Neural progenitor cell (in vitro differentiated cells): ENCODE data around the gene ALKBH7. TPM values are rescaled to one million over a fixed set of nuclear protein-coding genes. Genes with fewer than 3 reads are reported as not detected.

Experiments
- DNase-seq: peaks from one replicate; pipeline ENCODE4 v3.0.0-alpha.2; 2016; ENCODE audit warnings: low spot score
- H2AFZ ChIP-seq: fragments of 200-600 bp; sonication (generic); replicated peaks from 2 replicates; pipeline ENCODE4 v1.6.1; 2016; ENCODE audit warnings: antibody characterized with exemption
- H3F3A ChIP-seq: fragments of 200-600 bp; sonication (generic); 2 replicates; pipeline ENCODE4 v1.6.1; 2016; ENCODE audit warnings: antibody characterized with exemption, low read depth
- H3K27ac ChIP-seq: fragments of 200-600 bp; sonication (generic); 2 replicates; pipeline ENCODE4 v1.5.1; 2016; ENCODE audit warnings: mild to moderate bottlenecking
- H3K27me3 ChIP-seq: fragments of 200-600 bp; sonication (generic); 2 replicates; pipeline ENCODE4 v1.6.1; 2016; ENCODE audit warnings: mild to moderate bottlenecking, moderate library complexity
- H3K36me3 ChIP-seq: fragments of 200-600 bp; sonication (generic); 2 replicates; pipeline ENCODE4 v1.5.1; 2016
- H3K4me1 ChIP-seq: fragments of 200-600 bp; sonication (generic); 2 replicates; pipeline ENCODE4 v1.6.1; 2016; ENCODE audit warnings: mixed run types
- H3K4me2 ChIP-seq: fragments of 200-600 bp; sonication (generic); 2 replicates; pipeline ENCODE4 v1.6.1; 2016
- H3K4me3 ChIP-seq: fragments of 200-600 bp; sonication (generic); 2 replicates; pipeline ENCODE4 v1.5.1; 2016
- H3K79me2 ChIP-seq: fragments of 200-600 bp; sonication (generic); 2 replicates; pipeline ENCODE4 v1.6.1; 2016; ENCODE audit warnings: low read depth
- H3K9ac ChIP-seq: fragments of 200-600 bp; sonication (generic); 2 replicates; pipeline ENCODE4 v1.6.1; 2016
- H3K9me3 ChIP-seq: fragments of 200-600 bp; sonication (generic); 2 replicates; pipeline ENCODE4 v1.5.1; 2016; ENCODE audit warnings: low read depth
- H4K20me1 ChIP-seq: fragments of 200-600 bp; sonication (generic); 2 replicates; pipeline ENCODE4 v1.6.1; 2016; ENCODE audit warnings: low read depth
- H3K27ac Mint-ChIP-seq: 3 replicates; pipeline ENCODE4 v1.8.0; 2021; ENCODE audit warnings: mixed read lengths
- H3K27me3 Mint-ChIP-seq: 2 replicates; pipeline ENCODE4 v1.8.0; 2022; ENCODE audit warnings: low read depth, mild to moderate bottlenecking, inconsistent platforms, moderate library complexity, mixed read lengths; ENCODE audit not compliant: insufficient read depth
- H3K36me3 Mint-ChIP-seq: 3 replicates; pipeline ENCODE4 v1.8.0; 2021; ENCODE audit warnings: mixed read lengths
- H3K4me1 Mint-ChIP-seq: 3 replicates; pipeline ENCODE4 v1.8.0; 2021; ENCODE audit warnings: mixed read lengths
- H3K4me3 Mint-ChIP-seq: 3 replicates; pipeline ENCODE4 v1.8.0; 2021; ENCODE audit warnings: mild to moderate bottlenecking, moderate library complexity, mixed read lengths
- H3K9me3 Mint-ChIP-seq: 3 replicates; pipeline ENCODE4 v1.8.0; 2020; ENCODE audit warnings: mixed read lengths
- CTCF ChIP-seq: fragments of 200-600 bp; sonication (generic); IDR thresholded peaks from 2 replicates; pipeline ENCODE4 v1.5.1; 2017; ENCODE audit warnings: antibody characterized with exemption, mild to moderate bottlenecking
- EZH2 ChIP-seq: fragments of 200-600 bp; sonication (generic); IDR thresholded peaks from 2 replicates; pipeline ENCODE4 v1.6.1; 2017; ENCODE audit warnings: antibody characterized with exemption, mild to moderate bottlenecking, moderate library complexity
- EZH2phosphoT487 ChIP-seq: fragments of 200-600 bp; sonication (generic); IDR thresholded peaks from 2 replicates; pipeline ENCODE4 v1.6.1; 2017; ENCODE audit warnings: antibody characterized with exemption
- total RNA-seq: library from RNA; depleted of rRNA; stranded (reverse); fragments of >200 nt; gene quantifications from 2 replicates; pipeline ENCODE4 v1.2.3, GENCODE V29; 2015; ENCODE audit warnings: low replicate concordance

The ALKBH7 gene
- total RNA-seq: 19.7 and 94.7 TPM in 2 replicates

- Histone ChIP-seq H3K36me3 (no peaks in the 10 kb centered on the region), H3K9ac (peak within 1 kb of the TSS; percentile 62), H3F3A (peaks cover 24% of the 10 kb centered on the region), H3K4me1 (peaks cover 4% of the 10 kb centered on the region), H2AFZ (peak within 1 kb of the TSS; percentile 74), H3K27me3 (no peaks in the 10 kb centered on the region), H3K4me3 (peak within 1 kb of the TSS; percentile 86), H4K20me1 (peaks cover 7% of the 10 kb centered on the region), H3K9me3 (no peaks in the 10 kb centered on the region), H3K27ac (peak within 1 kb of the TSS; percentile 96), H3K79me2 (peaks cover 10% of the 10 kb centered on the region), H3K4me2 (peak within 1 kb of the TSS; percentile 68)
- Mint-ChIP-seq H3K4me1 (peaks cover 9% of the 10 kb centered on the region), H3K27me3 (peaks cover 15% of the 10 kb centered on the region), H3K9me3 (no peaks in the 10 kb centered on the region), H3K4me3 (peak within 1 kb of the TSS; percentile 90), H3K27ac (peak within 1 kb of the TSS; percentile 95), H3K36me3 (peaks cover 8% of the 10 kb centered on the region)
- TF ChIP-seq EZH2: no peak
- TF ChIP-seq EZH2phosphoT487: no peak
- TF ChIP-seq CTCF: no peak
- DNase-seq: peak; percentile 99
Observed at GRCh38 chr19:6372594-6373095, at the start of gene ALKBH7. Gene ALKBH7 (plus strand): TSS chr19:6372794. CDS start chr19:6372821, 27 bp downstream.

- H3K27ac ChIP-seq: no peak overlapping the region
- no peaks in the 10 kb centered on the region for H3F3A ChIP-seq
- no peaks in the 10 kb centered on the region for H3K4me1 Mint-ChIP-seq
- no peaks in the 10 kb centered on the region for H3K36me3 Mint-ChIP-seq
- H3K27me3 ChIP-seq: no peaks in the 10 kb centered on the region
- H3K36me3 ChIP-seq: no peaks in the 10 kb centered on the region
- H3K4me2 ChIP-seq: no peak overlapping the region
- no peak overlapping the region for H3K4me3 ChIP-seq
- no peaks in the 10 kb centered on the region for H4K20me1 ChIP-seq
- H3K4me1 ChIP-seq: no peaks in the 10 kb centered on the region
- H2AFZ ChIP-seq: no peak overlapping the region
- H3K79me2 ChIP-seq: no peaks in the 10 kb centered on the region
- TF ChIP-seq CTCF (no peak), EZH2phosphoT487 (no peak), EZH2 (no peak)
- no peak overlapping the region for H3K9ac ChIP-seq
- H3K27ac Mint-ChIP-seq: no peak overlapping the region
- peaks cover 14% of the 10 kb centered on the region for H3K27me3 Mint-ChIP-seq
- no peak overlapping the region for H3K4me3 Mint-ChIP-seq
- no peak for DNase-seq
- H3K9me3 ChIP-seq: no peaks in the 10 kb centered on the region
- peaks cover 4% of the 10 kb centered on the region for H3K9me3 Mint-ChIP-seq
Observed at GRCh38 chr19:6324757-6325156, 47.8 kb upstream of the ALKBH7 start.

- DNase-seq: no peak
- Histone ChIP-seq H3K4me1 (no peaks in the 10 kb centered on the region), H4K20me1 (no peaks in the 10 kb centered on the region), H3K9ac (no peak overlapping the region), H3F3A (no peaks in the 10 kb centered on the region), H3K4me3 (no peak overlapping the region), H3K36me3 (no peaks in the 10 kb centered on the region), H3K27ac (no peak overlapping the region), H3K4me2 (no peak overlapping the region), H3K9me3 (no peaks in the 10 kb centered on the region), H3K79me2 (no peaks in the 10 kb centered on the region), H3K27me3 (no peaks in the 10 kb centered on the region), H2AFZ (no peak overlapping the region)
- TF ChIP-seq CTCF: no peak
- TF ChIP-seq EZH2: no peak
- TF ChIP-seq EZH2phosphoT487: no peak
- Mint-ChIP-seq H3K9me3 (peaks cover 4% of the 10 kb centered on the region), H3K4me1 (no peaks in the 10 kb centered on the region), H3K27ac (no peak overlapping the region), H3K36me3 (no peaks in the 10 kb centered on the region), H3K4me3 (no peak overlapping the region), H3K27me3 (peaks cover 13% of the 10 kb centered on the region)
Observed at GRCh38 chr19:6325614-6326013, 47.0 kb upstream of the ALKBH7 start.
